Measurements from ENCODE around the gene ABCD2. TPM values are rescaled to one million over a fixed set of nuclear protein-coding genes. Genes with fewer than 3 reads are reported as not detected.

Gene ABCD2
- total and polyA plus RNA-seq, 3 donors from 2014 or later: 0.29 to 0.55 (median 0.43) TPM

DNA sequence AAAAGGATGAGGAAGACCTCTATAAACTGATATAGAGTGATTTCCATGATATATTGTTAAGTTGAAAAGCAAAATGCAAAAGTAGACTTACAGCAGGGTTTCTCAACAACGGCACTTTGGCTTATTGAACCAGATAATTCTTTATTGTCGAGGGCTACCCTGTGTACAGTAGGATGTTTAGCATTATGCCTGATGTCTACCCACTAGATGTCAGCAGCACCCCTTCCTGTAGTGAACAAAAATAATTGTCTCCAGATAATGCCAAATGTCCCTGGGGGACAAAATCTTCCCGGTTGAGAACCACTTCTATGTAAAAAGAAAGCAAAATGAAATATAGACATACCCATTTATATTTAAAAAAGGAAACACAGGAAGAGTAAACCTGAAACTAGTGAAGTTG, 32.4 kb downstream of the ABCD2 start:
- H3K36me3 ChIP-seq (ENCODE audit: low read depth, missing control alignments): no peaks in the 10 kb centered on the region
- H3K9me3 ChIP-seq: no peaks in the 10 kb centered on the region
- TF ChIP-seq POLR2A (IDR thresholded peaks at IDR 0.05) (no peak), CTCF (IDR thresholded peaks at IDR 0.05) (peak in 1 of 3 experiments; percentile 3)
- H3K4me3 ChIP-seq: no peak overlapping the region
- WGBS, 2 donors: 49 to 62% methylated on average over 3 of the region's 3 CpGs
- no peaks in the 10 kb centered on the region for H3K4me1 ChIP-seq
- DNase-seq: no peak
- H3K27me3 ChIP-seq: no peaks in the 10 kb centered on the region
- H3K27ac ChIP-seq: no peak overlapping the region
- intact Hi-C loops (cut with DNase I; ENCODE audit: low total_unique reads): no loop called here

DNA sequence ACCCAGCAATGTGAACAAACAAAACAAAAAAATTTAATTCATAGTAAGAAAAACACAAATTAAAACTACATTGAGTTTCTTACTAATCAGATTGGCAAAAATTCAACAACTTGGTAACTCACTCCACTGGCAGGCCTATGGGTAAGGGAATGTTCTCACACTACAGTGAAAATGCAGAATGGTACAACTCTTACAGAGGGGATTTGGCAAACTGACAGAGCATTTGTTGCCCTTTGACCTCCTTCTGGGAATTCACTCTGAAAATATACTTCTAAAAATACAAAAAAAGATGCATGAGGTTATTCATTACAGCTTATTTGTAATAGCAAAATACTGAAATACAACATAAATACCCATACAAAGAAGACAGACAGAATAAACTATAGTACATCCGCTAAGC, 32.8 kb downstream of the ABCD2 start:
- Histone ChIP-seq H3K27ac (no peak overlapping the region), H3K4me1 (no peaks in the 10 kb centered on the region), H3K4me3 (no peak overlapping the region), H3K9me3 (no peaks in the 10 kb centered on the region), H3K27me3 (no peaks in the 10 kb centered on the region), H3K36me3 (ENCODE audit: low read depth, missing control alignments) (no peaks in the 10 kb centered on the region)
- intact Hi-C loops (cut with DNase I; ENCODE audit: low total_unique reads): no loop called here
- TF ChIP-seq CTCF (IDR thresholded peaks at IDR 0.05): no peak
- TF ChIP-seq POLR2A (IDR thresholded peaks at IDR 0.05): no peak
- 73 to 78% methylated on average over 1 of the region's 1 CpG for WGBS, 2 donors
- no peak for DNase-seq

DNA sequence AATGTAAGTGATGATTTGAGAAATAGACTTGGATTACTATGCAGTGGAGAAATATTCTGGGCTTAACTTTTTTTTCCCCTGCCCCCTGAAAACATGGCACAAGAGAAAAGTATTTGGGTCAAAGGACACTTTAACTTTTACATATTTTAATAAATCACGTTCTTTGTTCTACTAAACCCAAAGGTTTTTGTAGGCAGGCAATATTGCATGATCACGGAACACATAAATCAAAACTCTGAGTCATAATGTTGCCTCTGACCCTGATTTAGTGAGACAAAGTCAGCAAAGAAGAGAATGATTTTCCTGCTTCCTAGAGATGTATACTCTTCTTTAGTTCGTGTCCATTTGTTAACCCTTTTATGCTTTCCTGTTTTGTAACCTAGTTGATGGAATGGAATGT, 38.0 kb downstream of the ABCD2 start:
- Histone ChIP-seq H3K36me3 (ENCODE audit: low read depth, missing control alignments) (no peaks in the 10 kb centered on the region), H3K4me3 (no peak overlapping the region), H3K4me1 (no peaks in the 10 kb centered on the region), H3K27ac (no peak overlapping the region), H3K9me3 (no peaks in the 10 kb centered on the region), H3K27me3 (no peaks in the 10 kb centered on the region)
- WGBS, 2 donors: 61 to 64% methylated on average over 3 of the region's 3 CpGs
- intact Hi-C loops (cut with DNase I; ENCODE audit: low total_unique reads): no loop called here
- no peak for DNase-seq
- TF ChIP-seq POLR2A (IDR thresholded peaks at IDR 0.05) (no peak), CTCF (IDR thresholded peaks at IDR 0.05) (no peak)

DNA sequence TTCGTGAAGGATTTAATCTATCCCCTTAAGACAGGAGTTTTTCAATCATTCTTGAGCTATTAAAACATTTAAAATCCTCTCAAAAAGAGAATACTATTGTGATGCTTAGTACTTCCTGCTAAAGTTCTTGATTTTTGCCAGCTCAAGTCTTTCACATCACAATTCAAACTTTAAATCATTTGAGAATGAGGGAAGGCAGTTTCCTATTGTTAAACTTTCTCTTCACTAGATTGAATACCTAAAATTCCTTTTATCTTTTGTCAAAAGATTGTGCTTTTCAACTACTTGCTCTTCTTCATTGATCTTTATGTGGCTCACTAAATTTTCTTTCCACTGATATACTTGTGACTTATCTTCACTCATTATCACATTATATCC, 44.1 kb downstream of the ABCD2 start:
- Histone ChIP-seq H3K4me1 (no peaks in the 10 kb centered on the region), H3K27ac (no peak overlapping the region), H3K36me3 (ENCODE audit: low read depth, missing control alignments) (no peaks in the 10 kb centered on the region), H3K27me3 (no peaks in the 10 kb centered on the region), H3K4me3 (no peak overlapping the region), H3K9me3 (no peaks in the 10 kb centered on the region)
- WGBS, 2 donors: 68 to 73% methylated on average over 1 of the region's 1 CpG
- TF ChIP-seq CTCF (IDR thresholded peaks at IDR 0.05) (no peak), POLR2A (IDR thresholded peaks at IDR 0.05) (no peak)
- no peak for DNase-seq
- intact Hi-C loops (cut with DNase I; ENCODE audit: low total_unique reads): no loop called here

DNA sequence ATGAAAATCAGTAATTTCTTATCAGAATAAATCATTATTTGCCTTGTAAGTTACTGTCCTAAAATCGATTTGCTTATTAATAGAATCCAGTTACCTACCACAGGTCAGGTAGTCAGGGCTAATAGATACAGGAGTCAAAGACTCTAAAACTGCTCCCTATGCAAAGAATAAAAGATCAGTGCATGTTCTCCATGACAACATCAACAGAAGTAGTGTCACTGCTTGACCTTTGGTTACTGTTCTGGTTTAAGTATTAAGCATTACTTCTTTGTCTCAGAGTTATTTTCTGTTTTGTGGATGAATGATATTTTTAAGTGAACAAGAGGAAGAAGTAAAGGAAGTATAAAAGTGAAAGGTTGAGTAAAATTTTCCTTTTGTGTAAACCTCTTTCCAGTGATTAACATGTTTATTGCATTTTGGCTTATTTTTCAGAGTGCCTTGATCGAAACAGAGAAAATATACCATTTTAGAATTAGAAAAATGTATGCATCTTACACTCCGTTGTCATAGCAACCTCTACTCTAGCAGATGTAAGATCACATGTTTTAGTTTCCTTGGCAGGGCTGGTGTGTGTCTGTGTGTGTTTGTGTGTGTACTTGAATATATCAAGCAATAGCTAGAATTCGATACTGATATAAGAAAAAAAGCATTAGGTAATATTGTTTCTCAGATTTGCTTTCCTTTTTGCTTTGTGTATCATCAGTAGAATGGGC, 44.7 kb downstream of the ABCD2 start:
- WGBS, 2 donors: 69 to 77% methylated on average over 4 of the region's 4 CpGs
- Histone ChIP-seq H3K4me3 (no peak overlapping the region), H3K27me3 (no peaks in the 10 kb centered on the region), H3K27ac (no peak overlapping the region), H3K9me3 (no peaks in the 10 kb centered on the region), H3K36me3 (ENCODE audit: low read depth, missing control alignments) (no peaks in the 10 kb centered on the region), H3K4me1 (no peaks in the 10 kb centered on the region)
- no peak for DNase-seq
- intact Hi-C loops (cut with DNase I; ENCODE audit: low total_unique reads): no loop called here
- no peak for TF ChIP-seq POLR2A (IDR thresholded peaks at IDR 0.05)
- TF ChIP-seq CTCF (IDR thresholded peaks at IDR 0.05): no peak
